Keratinocyte (primary cell): ENCODE measurements around the gene LHFPL3.

Experiments used
- CTCF ChIP-seq, 3 experiments: IDR thresholded peaks in 1 of 3; conservative IDR thresholded peaks in 1 of 3; optimal IDR thresholded peaks in 1 of 3; 2 replicates in 2 of 3; 3 replicates in 1 of 3; pipeline versions ENCODE3 to v1.5.1; 2011; ENCODE audit warnings: low read length in 3 of 3, mild to moderate bottlenecking in 3 of 3, moderate library complexity in 2 of 3, control low read depth in 1 of 3, inconsistent platforms in 1 of 3; ENCODE audit not compliant: insufficient read depth in 2 of 3; ENCODE audit errors: extremely low read depth in 1 of 3
- EZH2 ChIP-seq: IDR thresholded peaks from one replicate; pipeline ENCODE4 v1.6.1; 2012; ENCODE audit warnings: inconsistent platforms, mild to moderate bottlenecking, low read length, moderate library complexity

DNA sequence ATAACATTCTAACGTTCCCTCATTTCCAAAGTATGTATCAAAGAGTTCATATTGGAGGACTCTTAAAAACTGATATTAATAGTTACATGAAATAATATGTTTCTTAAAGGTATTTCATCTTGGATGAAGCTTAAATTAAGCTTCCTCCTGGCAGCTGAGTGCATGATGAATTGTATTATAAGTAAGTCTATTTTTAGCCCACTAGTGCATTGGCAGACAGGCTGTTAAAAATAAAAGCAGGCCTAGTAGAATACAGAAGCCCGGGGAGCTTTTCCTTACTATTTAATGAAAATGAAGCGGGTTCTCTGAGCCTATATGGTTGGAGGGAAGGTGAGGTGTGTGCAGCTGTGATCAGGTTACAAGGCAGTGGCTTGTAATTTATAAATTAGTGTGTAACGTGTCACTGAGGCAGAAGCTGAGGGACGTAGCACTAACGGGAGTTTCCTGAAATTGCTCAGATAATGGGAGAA, 554.9 kb downstream of the LHFPL3 start:
- TF ChIP-seq EZH2 (no peak), CTCF (optimal IDR thresholded peaks at IDR 0.05 in 1 of 3, IDR thresholded peaks at IDR 0.05 in 1 of 3, conservative IDR thresholded peaks at IDR 0.05 in 1 of 3; ENCODE audit: extremely low read depth in 1 of 3, insufficient read depth in 2 of 3, low read length in 3 of 3) (no peak)
